H9 (cell line): Measurements from ENCODE around the gene BMERB1. TPM values are rescaled to one million over a fixed set of nuclear protein-coding genes. Genes with fewer than 3 reads are reported as not detected.

Source experiments
- DNase-seq: peaks from one replicate; pipeline ENCODE4 v3.0.0-alpha.2; 2017
- H2AFZ ChIP-seq: one replicate; pipeline ENCODE4 v1.6.1; 2013; ENCODE audit warnings: mild to moderate bottlenecking, low read length, control low read depth, moderate library complexity
- H2AK5ac ChIP-seq: 2 replicates; pipeline ENCODE4 v1.6.1; 2013; ENCODE audit warnings: low read length, control low read depth, mixed read lengths; ENCODE audit not compliant: insufficient read length
- H2BK120ac ChIP-seq: one replicate; pipeline ENCODE4 v1.6.1; 2013; ENCODE audit warnings: low read depth, mild to moderate bottlenecking, low read length, control low read depth, inconsistent platforms; ENCODE audit not compliant: poor library complexity, severe bottlenecking
- H2BK12ac ChIP-seq: 2 replicates; pipeline ENCODE4 v1.6.1; 2013; ENCODE audit warnings: low read length, control low read depth, mixed read lengths, low read depth; ENCODE audit not compliant: insufficient read length
- H2BK15ac ChIP-seq: 2 replicates; pipeline ENCODE4 v1.6.1; 2013; ENCODE audit warnings: low read depth, low read length, control low read depth
- H2BK20ac ChIP-seq: one replicate; pipeline ENCODE4 v1.6.1; 2013; ENCODE audit warnings: low read depth, mild to moderate bottlenecking, low read length, control low read depth, inconsistent platforms; ENCODE audit not compliant: poor library complexity, severe bottlenecking
- H2BK5ac ChIP-seq: 2 replicates; pipeline ENCODE4 v1.6.1; 2013; ENCODE audit warnings: low read length, control low read depth, mixed read lengths; ENCODE audit not compliant: insufficient read length
- H3K14ac ChIP-seq: 2 replicates; pipeline ENCODE4 v1.6.1; 2013; ENCODE audit warnings: low read length, control low read depth; ENCODE audit not compliant: insufficient read depth
- H3K18ac ChIP-seq: 2 replicates; pipeline ENCODE4 v1.6.1; 2013; ENCODE audit warnings: low read depth, mild to moderate bottlenecking, mixed read lengths, low read length, control low read depth; ENCODE audit not compliant: insufficient read length
- H3K23ac ChIP-seq: 2 replicates; pipeline ENCODE4 v1.6.1; 2013; ENCODE audit warnings: low read length, control low read depth, mixed read lengths, low read depth; ENCODE audit not compliant: insufficient read length
- H3K23me2 ChIP-seq: 2 replicates; pipeline ENCODE4 v1.6.1; 2013; ENCODE audit warnings: low read depth, mild to moderate bottlenecking, mixed read lengths, low read length, control low read depth; ENCODE audit not compliant: insufficient read length, poor library complexity, severe bottlenecking
- H3K27ac ChIP-seq: 2 replicates; pipeline ENCODE4 v1.5.1; 2013; ENCODE audit warnings: low read length, control low read depth, mixed read lengths, low read depth; ENCODE audit not compliant: insufficient read length
- H3K27me3 ChIP-seq: 2 replicates; pipeline ENCODE4 v1.6.1; 2013; ENCODE audit warnings: low read length, control low read depth, inconsistent platforms; ENCODE audit not compliant: insufficient read depth
- H3K4ac ChIP-seq: 2 replicates; pipeline ENCODE4 v1.6.1; 2013; ENCODE audit warnings: low read depth, mild to moderate bottlenecking, control low read depth, inconsistent platforms, low read length, moderate library complexity
- H3K4me1 ChIP-seq: 2 replicates; pipeline ENCODE4 v1.6.1; 2013; ENCODE audit warnings: low read length, control low read depth, inconsistent platforms; ENCODE audit not compliant: insufficient read depth
- H3K4me2 ChIP-seq: 2 replicates; pipeline ENCODE4 v1.6.1; 2013; ENCODE audit warnings: low read length, control low read depth, mixed read lengths; ENCODE audit not compliant: insufficient read length, insufficient read depth
- H3K56ac ChIP-seq: 2 replicates; pipeline ENCODE4 v1.6.1; 2013; ENCODE audit warnings: low read depth, mild to moderate bottlenecking, mixed read lengths, low read length, control low read depth; ENCODE audit not compliant: insufficient read length
- H3K79me1 ChIP-seq: 2 replicates; pipeline ENCODE4 v1.6.1; 2013; ENCODE audit warnings: low read depth, mild to moderate bottlenecking, moderate library complexity, low read length, control low read depth, inconsistent platforms; ENCODE audit not compliant: insufficient read depth, poor library complexity, severe bottlenecking
- H3K79me2 ChIP-seq: 2 replicates; pipeline ENCODE4 v1.6.1; 2013; ENCODE audit warnings: low read length, control low read depth, inconsistent platforms; ENCODE audit not compliant: insufficient read depth
- H3K9ac ChIP-seq: 2 replicates; pipeline ENCODE4 v1.6.1; 2013; ENCODE audit warnings: low read length, control low read depth, mixed read lengths; ENCODE audit not compliant: insufficient read length; ENCODE audit errors: extremely low read depth
- H3K9me3 ChIP-seq: one replicate; pipeline ENCODE4 v1.6.1; 2013; ENCODE audit warnings: low read depth, low read length, inconsistent platforms; ENCODE audit not compliant: control insufficient read depth
- H3T11ph ChIP-seq: one replicate; pipeline ENCODE4 v1.6.1; 2013; ENCODE audit warnings: mild to moderate bottlenecking, low read length, control low read depth, inconsistent platforms
- H4K20me1 ChIP-seq: one replicate; pipeline ENCODE4 v1.6.1; 2013; ENCODE audit not compliant: control insufficient read depth, insufficient read length, insufficient read depth
- H4K5ac ChIP-seq: 2 replicates; pipeline ENCODE4 v1.6.1; 2013; ENCODE audit warnings: low read depth, mild to moderate bottlenecking, mixed read lengths, low read length, control low read depth; ENCODE audit not compliant: insufficient read length
- H4K8ac ChIP-seq: replicated peaks from 2 replicates; pipeline ENCODE4 v1.6.1; 2013; ENCODE audit warnings: low read length, control low read depth, mixed read lengths, low read depth; ENCODE audit not compliant: insufficient read length
- H4K91ac ChIP-seq: 2 replicates; pipeline ENCODE4 v1.6.1; 2013; ENCODE audit warnings: low read depth, mild to moderate bottlenecking, moderate library complexity, mixed read lengths, low read length, control low read depth; ENCODE audit not compliant: insufficient read length
- H3K27ac Mint-ChIP-seq, 3 experiments: 2 replicates in 2 of 3; 3 replicates in 1 of 3; pipeline ENCODE4 v1.8.0; 2020 to 2021; ENCODE audit warnings: mixed read lengths in 3 of 3, mild to moderate bottlenecking in 1 of 3, moderate library complexity in 1 of 3
- H3K27me3 Mint-ChIP-seq: 2 replicates; pipeline ENCODE4 v1.8.0; 2021; ENCODE audit warnings: low read depth, mild to moderate bottlenecking, moderate library complexity, mixed read lengths
- H3K36me3 Mint-ChIP-seq, 3 experiments: 2 replicates in 2 of 3; 3 replicates in 1 of 3; pipeline ENCODE4 v1.8.0; 2020 to 2021; ENCODE audit warnings: low read depth in 3 of 3, mixed read lengths in 3 of 3; ENCODE audit not compliant: insufficient read depth in 1 of 3
- H3K4me1 Mint-ChIP-seq, 2 experiments: 2 replicates each; pipeline ENCODE4 v1.8.0; 2020; ENCODE audit warnings: mixed read lengths in 2 of 2
- H3K4me3 Mint-ChIP-seq, 2 experiments: 2 replicates in 1 of 2; 3 replicates in 1 of 2; pipeline ENCODE4 v1.8.0; 2020 to 2021; ENCODE audit warnings: mild to moderate bottlenecking in 2 of 2, mixed read lengths in 2 of 2, moderate library complexity in 1 of 2
- H3K9me3 Mint-ChIP-seq, 2 experiments: 2 replicates in 1 of 2; 3 replicates in 1 of 2; pipeline ENCODE4 v1.8.0; 2020; ENCODE audit warnings: mild to moderate bottlenecking in 2 of 2, mixed read lengths in 2 of 2, moderate library complexity in 1 of 2
- WGBS: extraction: QIAGEN DNeasy Blood & Tissue Kit; methylation state at CpG from one replicate; pipeline ENCODE4 v1.1.7; 2013; ENCODE audit warnings: missing lambda C conversion rate, low lambda C conversion rate, mixed read lengths; ENCODE audit not compliant: insufficient read length; ENCODE audit errors: extremely low coverage; 5-methylcytosine and 5-hydroxymethylcytosine counted together
- total RNA-seq: library from RNA; stranded (reverse); gene quantifications from 2 replicates; pipeline ENCODE4 v1.2.1, GENCODE V29; 2021
- TF ChIP-seq, protein P1 (sequence below): fragments of 200-600 bp; sonication (generic); conservative IDR thresholded peaks from 3 replicates; pipeline ENCODE4 v1.8.0; 2021; ENCODE audit warnings: antibody characterized with exemption, mild to moderate bottlenecking

The BMERB1 gene
- total RNA-seq, 1 experiment from 2014 or later: 19.5 TPM

GRCh38 chr16:15539197-15539596 is 104.8 kb downstream of the BMERB1 start:
- no peak overlapping the region for H3K23ac ChIP-seq
- H3K4me2 ChIP-seq: no peak overlapping the region
- H2BK120ac ChIP-seq: no peak overlapping the region
- no peaks in the 10 kb centered on the region for H3K27me3 ChIP-seq
- H2AK5ac ChIP-seq: no peak overlapping the region
- no peak overlapping the region for H3T11ph ChIP-seq
- no peak overlapping the region for H2BK20ac ChIP-seq
- H3K79me2 ChIP-seq: no peaks in the 10 kb centered on the region
- no peaks in the 10 kb centered on the region for H4K20me1 ChIP-seq
- no peaks in the 10 kb centered on the region for H3K9me3 ChIP-seq
- no peak overlapping the region for H2BK5ac ChIP-seq
- H3K56ac ChIP-seq: no peak overlapping the region
- no peak overlapping the region for H3K4ac ChIP-seq
- no peak overlapping the region for H3K18ac ChIP-seq
- Mint-ChIP-seq H3K4me1 (peaks cover 20 to 23% of the 10 kb centered on the region in 2 experiments), H3K27ac (peak overlapping the region in 2 of 3 experiments; percentile 53 to 59; a peak in 1 of 7 replicates), H3K27me3 (no peaks in the 10 kb centered on the region), H3K36me3 (peaks cover 0 to 20% (median 13%) of the 10 kb centered on the region in 3 experiments; a peak in 6 of 7 replicates), H3K4me3 (no peak overlapping the region), H3K9me3 (peaks cover 16 to 17% of the 10 kb centered on the region in 2 experiments)
- TF ChIP-seq, protein P1, sequence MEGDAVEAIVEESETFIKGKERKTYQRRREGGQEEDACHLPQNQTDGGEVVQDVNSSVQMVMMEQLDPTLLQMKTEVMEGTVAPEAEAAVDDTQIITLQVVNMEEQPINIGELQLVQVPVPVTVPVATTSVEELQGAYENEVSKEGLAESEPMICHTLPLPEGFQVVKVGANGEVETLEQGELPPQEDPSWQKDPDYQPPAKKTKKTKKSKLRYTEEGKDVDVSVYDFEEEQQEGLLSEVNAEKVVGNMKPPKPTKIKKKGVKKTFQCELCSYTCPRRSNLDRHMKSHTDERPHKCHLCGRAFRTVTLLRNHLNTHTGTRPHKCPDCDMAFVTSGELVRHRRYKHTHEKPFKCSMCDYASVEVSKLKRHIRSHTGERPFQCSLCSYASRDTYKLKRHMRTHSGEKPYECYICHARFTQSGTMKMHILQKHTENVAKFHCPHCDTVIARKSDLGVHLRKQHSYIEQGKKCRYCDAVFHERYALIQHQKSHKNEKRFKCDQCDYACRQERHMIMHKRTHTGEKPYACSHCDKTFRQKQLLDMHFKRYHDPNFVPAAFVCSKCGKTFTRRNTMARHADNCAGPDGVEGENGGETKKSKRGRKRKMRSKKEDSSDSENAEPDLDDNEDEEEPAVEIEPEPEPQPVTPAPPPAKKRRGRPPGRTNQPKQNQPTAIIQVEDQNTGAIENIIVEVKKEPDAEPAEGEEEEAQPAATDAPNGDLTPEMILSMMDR: no peak
- no CpG with 5 or more reads among the region's 8 CpGs for WGBS
- H2AFZ ChIP-seq: no peak overlapping the region
- no peaks in the 10 kb centered on the region; the same call in 1 of the 2 replicates for H3K4me1 ChIP-seq
- no peak overlapping the region for H2BK15ac ChIP-seq
- H4K8ac ChIP-seq: no peak overlapping the region
- no peaks in the 10 kb centered on the region for H3K23me2 ChIP-seq
- DNase-seq: peak; percentile 68
- no peak overlapping the region for H3K27ac ChIP-seq
- H2BK12ac ChIP-seq: no peak overlapping the region
- H3K9ac ChIP-seq: no peak overlapping the region
- H4K91ac ChIP-seq: no peak overlapping the region
- H3K14ac ChIP-seq: no peak overlapping the region
- H4K5ac ChIP-seq: no peak overlapping the region
- H3K79me1 ChIP-seq: no peaks in the 10 kb centered on the region
